GM23248 (cell line): Measurements from ENCODE around the gene CASZ1.

Experiments
- EZH2 ChIP-seq: fragments of 200-600 bp; sonication (generic); IDR thresholded peaks from 2 replicates; pipeline ENCODE4 v1.6.1; 2018; ENCODE audit warnings: antibody characterized with exemption, mild to moderate bottlenecking; ENCODE audit not compliant: insufficient read depth, poor library complexity, severe bottlenecking
- EZH2phosphoT487 ChIP-seq: fragments of 200-600 bp; sonication (generic); IDR thresholded peaks from 2 replicates; pipeline ENCODE4 v1.6.1; 2018; ENCODE audit warnings: antibody characterized with exemption, moderate library complexity, mild to moderate bottlenecking, low read depth; ENCODE audit not compliant: insufficient read depth

GRCh38 chr1:10741696-10742095 lies 54.8 kb downstream of the CASZ1 start:
- TF ChIP-seq EZH2 (no peak), EZH2phosphoT487 (no peak)
